Panc1 (cell line): ENCODE results near the gene ABAT.

ENCODE experiments used
- CTCF ChIP-seq: fragments of 450-650 bp; IDR thresholded peaks from 2 replicates; pipeline ENCODE4 v1.5.1; 2017; ENCODE audit warnings: mild to moderate bottlenecking
- POLR2AphosphoS5 ChIP-seq: IDR thresholded peaks from 2 replicates; pipeline ENCODE4 v1.6.1; 2012; ENCODE audit warnings: mild to moderate bottlenecking, low read depth, low read length, moderate library complexity

- TF ChIP-seq CTCF, result no peak
- TF ChIP-seq POLR2AphosphoS5, result no peak
Observed at GRCh38 chr16:8665529-8665928, 8.9 kb upstream of the ABAT start.
